Panc1 (cell line): ENCODE results near the gene SLAMF1.

Experiments used
- TF ChIP-seq, protein P1 (sequence below): fragments of 450-650 bp; IDR thresholded peaks from 2 replicates; pipeline ENCODE4 v1.5.1; 2017; ENCODE audit warnings: mild to moderate bottlenecking
- TF ChIP-seq, protein P2 (sequence below), 2 experiments: IDR thresholded peaks; 2 replicates each; pipeline ENCODE4 v1.6.1; 2011 to 2012; ENCODE audit warnings: low read depth in 2 of 2, control low read depth in 1 of 2, low read length in 1 of 2, mild to moderate bottlenecking in 1 of 2, moderate library complexity in 1 of 2; ENCODE audit not compliant: insufficient read depth in 1 of 2

DNA sequence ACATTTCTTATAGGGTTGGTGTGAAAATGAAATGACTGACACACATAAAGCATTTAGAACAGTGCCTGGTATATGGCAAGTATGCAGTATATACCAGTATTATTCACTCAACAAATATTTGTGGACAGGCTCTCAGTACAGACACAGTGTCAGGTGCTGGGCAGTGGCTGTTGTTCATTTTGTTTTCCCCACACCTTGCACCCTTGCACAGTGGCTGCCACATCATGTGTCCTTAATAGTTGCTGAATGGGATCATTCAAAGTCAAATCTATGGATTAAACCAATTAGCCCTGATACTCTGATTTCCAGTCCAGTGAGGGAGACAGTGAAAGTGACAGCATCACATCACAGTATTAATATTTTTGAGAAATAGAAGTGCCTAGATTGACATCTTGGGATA, 2.4 kb downstream of the SLAMF1 start:
- TF ChIP-seq, protein P1, sequence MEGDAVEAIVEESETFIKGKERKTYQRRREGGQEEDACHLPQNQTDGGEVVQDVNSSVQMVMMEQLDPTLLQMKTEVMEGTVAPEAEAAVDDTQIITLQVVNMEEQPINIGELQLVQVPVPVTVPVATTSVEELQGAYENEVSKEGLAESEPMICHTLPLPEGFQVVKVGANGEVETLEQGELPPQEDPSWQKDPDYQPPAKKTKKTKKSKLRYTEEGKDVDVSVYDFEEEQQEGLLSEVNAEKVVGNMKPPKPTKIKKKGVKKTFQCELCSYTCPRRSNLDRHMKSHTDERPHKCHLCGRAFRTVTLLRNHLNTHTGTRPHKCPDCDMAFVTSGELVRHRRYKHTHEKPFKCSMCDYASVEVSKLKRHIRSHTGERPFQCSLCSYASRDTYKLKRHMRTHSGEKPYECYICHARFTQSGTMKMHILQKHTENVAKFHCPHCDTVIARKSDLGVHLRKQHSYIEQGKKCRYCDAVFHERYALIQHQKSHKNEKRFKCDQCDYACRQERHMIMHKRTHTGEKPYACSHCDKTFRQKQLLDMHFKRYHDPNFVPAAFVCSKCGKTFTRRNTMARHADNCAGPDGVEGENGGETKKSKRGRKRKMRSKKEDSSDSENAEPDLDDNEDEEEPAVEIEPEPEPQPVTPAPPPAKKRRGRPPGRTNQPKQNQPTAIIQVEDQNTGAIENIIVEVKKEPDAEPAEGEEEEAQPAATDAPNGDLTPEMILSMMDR: no peak
- TF ChIP-seq, protein P2, sequence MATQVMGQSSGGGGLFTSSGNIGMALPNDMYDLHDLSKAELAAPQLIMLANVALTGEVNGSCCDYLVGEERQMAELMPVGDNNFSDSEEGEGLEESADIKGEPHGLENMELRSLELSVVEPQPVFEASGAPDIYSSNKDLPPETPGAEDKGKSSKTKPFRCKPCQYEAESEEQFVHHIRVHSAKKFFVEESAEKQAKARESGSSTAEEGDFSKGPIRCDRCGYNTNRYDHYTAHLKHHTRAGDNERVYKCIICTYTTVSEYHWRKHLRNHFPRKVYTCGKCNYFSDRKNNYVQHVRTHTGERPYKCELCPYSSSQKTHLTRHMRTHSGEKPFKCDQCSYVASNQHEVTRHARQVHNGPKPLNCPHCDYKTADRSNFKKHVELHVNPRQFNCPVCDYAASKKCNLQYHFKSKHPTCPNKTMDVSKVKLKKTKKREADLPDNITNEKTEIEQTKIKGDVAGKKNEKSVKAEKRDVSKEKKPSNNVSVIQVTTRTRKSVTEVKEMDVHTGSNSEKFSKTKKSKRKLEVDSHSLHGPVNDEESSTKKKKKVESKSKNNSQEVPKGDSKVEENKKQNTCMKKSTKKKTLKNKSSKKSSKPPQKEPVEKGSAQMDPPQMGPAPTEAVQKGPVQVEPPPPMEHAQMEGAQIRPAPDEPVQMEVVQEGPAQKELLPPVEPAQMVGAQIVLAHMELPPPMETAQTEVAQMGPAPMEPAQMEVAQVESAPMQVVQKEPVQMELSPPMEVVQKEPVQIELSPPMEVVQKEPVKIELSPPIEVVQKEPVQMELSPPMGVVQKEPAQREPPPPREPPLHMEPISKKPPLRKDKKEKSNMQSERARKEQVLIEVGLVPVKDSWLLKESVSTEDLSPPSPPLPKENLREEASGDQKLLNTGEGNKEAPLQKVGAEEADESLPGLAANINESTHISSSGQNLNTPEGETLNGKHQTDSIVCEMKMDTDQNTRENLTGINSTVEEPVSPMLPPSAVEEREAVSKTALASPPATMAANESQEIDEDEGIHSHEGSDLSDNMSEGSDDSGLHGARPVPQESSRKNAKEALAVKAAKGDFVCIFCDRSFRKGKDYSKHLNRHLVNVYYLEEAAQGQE (IDR thresholded peaks at IDR 0.05; ENCODE audit: insufficient read depth in 1 of 2, low read depth in 2 of 2, low read length in 1 of 2): no peak
